AG10803 (cell line): ENCODE results near the gene ITGA2B.

Experiments
- DNase-seq: peaks from one replicate; pipeline ENCODE4 v3.0.0; 2010; ENCODE audit warnings: low read depth
- H3K4me3 ChIP-seq: 2 replicates; pipeline ENCODE4 v1.5.1; 2011; ENCODE audit warnings: mild to moderate bottlenecking, low read length, control low read depth
- CTCF ChIP-seq: conservative IDR thresholded peaks from 2 replicates; pipeline ENCODE4 v1.5.1; 2011; ENCODE audit warnings: mild to moderate bottlenecking, low read length, control low read depth, inconsistent platforms

ITGA2B gene

GRCh38 chr17:44417553-44417952, 28.1 kb upstream of the ITGA2B start:
- DNase-seq = peak; percentile 78
- no peak overlapping the region for H3K4me3 ChIP-seq
- no peak for TF ChIP-seq CTCF

- DNase-seq = no peak
- no peak overlapping the region for H3K4me3 ChIP-seq
- no peak for TF ChIP-seq CTCF
Observed at GRCh38 chr17:44416558-44417289, 27.3 kb upstream of the ITGA2B start.

- peak; percentile 15 for DNase-seq
- no peak overlapping the region for H3K4me3 ChIP-seq
- no peak for TF ChIP-seq CTCF
Observed at GRCh38 chr17:44414394-44415155, 25.1 kb upstream of the ITGA2B start.

- DNase-seq = no peak
- H3K4me3 ChIP-seq = no peak overlapping the region
- no peak; the same call in 1 of the 2 replicates for TF ChIP-seq CTCF
Observed at GRCh38 chr17:44409309-44410028, 20.0 kb upstream of the ITGA2B start.

GRCh38 chr17:44408786-44409185, 19.3 kb upstream of the ITGA2B start:
- no peak for TF ChIP-seq CTCF
- DNase-seq = no peak
- no peak overlapping the region for H3K4me3 ChIP-seq

- no peak for DNase-seq
- H3K4me3 ChIP-seq = no peak overlapping the region
- TF ChIP-seq CTCF = no peak
Observed at GRCh38 chr17:44402564-44403172, 13.2 kb upstream of the ITGA2B start.
